Lung (tissue), 12 donors: ENCODE data around the gene FNTB. TPM values are rescaled to one million over a fixed set of nuclear protein-coding genes. Genes with fewer than 3 reads are reported as not detected.
A peak's percentile ranks its signal among the peaks of the same experiment; 100 is the strongest.

Experiments
- ATAC-seq: fragments of 200-7000 bp; cut with Tn5 transposase; one replicate; pipeline ENCODE4 v1.9.1; 2020; ENCODE audit warnings: moderate number of reproducible peaks; ENCODE audit not compliant: insufficient read depth, low FRiP score
- DNase-seq, 3 donors: peaks; one replicate each; pipeline ENCODE4 v3.0.0-alpha.2; 2013 to 2017
- H3K27ac ChIP-seq, 2 donors: one replicate each; pipeline ENCODE4 v1.5.1; 2013; ENCODE audit warnings: mild to moderate bottlenecking in 2 of 2, moderate library complexity in 2 of 2, control low read depth in 1 of 2, inconsistent platforms in 1 of 2, low read depth in 1 of 2, low read length in 1 of 2
- H3K27me3 ChIP-seq, 3 donors: one replicate each; pipeline ENCODE4 v1.5.1; 2013; ENCODE audit warnings: low read length in 2 of 3; ENCODE audit not compliant: control insufficient read depth in 3 of 3, insufficient read depth in 3 of 3
- H3K36me3 ChIP-seq, 4 donors: one replicate each; pipeline ENCODE4 v1.5.1; 2013; ENCODE audit warnings: low read length in 4 of 4, mild to moderate bottlenecking in 1 of 4, moderate library complexity in 1 of 4; ENCODE audit not compliant: control insufficient read depth in 4 of 4, insufficient read depth in 4 of 4
- H3K4me1 ChIP-seq, 5 donors: one replicate each; pipeline ENCODE4 v1.5.1; 2013; ENCODE audit warnings: low read length in 5 of 5, mild to moderate bottlenecking in 2 of 5, moderate library complexity in 1 of 5; ENCODE audit not compliant: control insufficient read depth in 5 of 5, insufficient read depth in 5 of 5
- H3K4me3 ChIP-seq: one replicate; pipeline ENCODE4 v1.5.1; 2013; ENCODE audit warnings: mild to moderate bottlenecking, control low read depth, moderate library complexity
- H3K9ac ChIP-seq, 2 donors: one replicate each; pipeline ENCODE4 v1.5.1; 2013; ENCODE audit warnings: low read length in 2 of 2, control low read depth in 1 of 2; ENCODE audit not compliant: insufficient read depth in 1 of 2
- H3K9me3 ChIP-seq, 4 donors: one replicate each; pipeline ENCODE4 v1.5.1; 2013; ENCODE audit warnings: low read length in 3 of 4, mild to moderate bottlenecking in 1 of 4, moderate library complexity in 1 of 4; ENCODE audit not compliant: control insufficient read depth in 4 of 4, insufficient read depth in 3 of 4
- WGBS, 2 donors: extraction: QIAGEN DNeasy Blood & Tissue Kit; methylation state at CpG; one replicate each; pipeline ENCODE4 v1.1.7; 2013; 5-methylcytosine and 5-hydroxymethylcytosine counted together
- polyA plus RNA-seq, 2 donors: library from polyadenylated mRNA; stranded (reverse); fragments of 200-250 nt; gene quantifications; one replicate each; pipeline ENCODE4 v1.2.1, GENCODE V29; 2013
- total RNA-seq, 2 donors: library from RNA; depleted of rRNA in 1 of 2; stranded (reverse); fragments of >200 nt in 1 of 2; gene quantifications; one replicate each; pipeline ENCODE4 v1.2.1, GENCODE V29; 2014 to 2021
- TF ChIP-seq, protein P1 (sequence below): IDR thresholded peaks from 2 replicates; pipeline ENCODE4 v1.5.1; 2012; ENCODE audit warnings: mild to moderate bottlenecking; ENCODE audit errors: control extremely low read depth, extremely low read depth
- donor health status: control.
- donor health status: control.
- donor health status: Bipolar disorder and iron deficiency.
- donor health status: healthy.
- donor health status: DM: yes; HTN: yes; CAD: no.

The FNTB gene
- total and polyA plus RNA-seq, 4 donors: 6.2 to 14.8 (median 10.8) TPM

DNA sequence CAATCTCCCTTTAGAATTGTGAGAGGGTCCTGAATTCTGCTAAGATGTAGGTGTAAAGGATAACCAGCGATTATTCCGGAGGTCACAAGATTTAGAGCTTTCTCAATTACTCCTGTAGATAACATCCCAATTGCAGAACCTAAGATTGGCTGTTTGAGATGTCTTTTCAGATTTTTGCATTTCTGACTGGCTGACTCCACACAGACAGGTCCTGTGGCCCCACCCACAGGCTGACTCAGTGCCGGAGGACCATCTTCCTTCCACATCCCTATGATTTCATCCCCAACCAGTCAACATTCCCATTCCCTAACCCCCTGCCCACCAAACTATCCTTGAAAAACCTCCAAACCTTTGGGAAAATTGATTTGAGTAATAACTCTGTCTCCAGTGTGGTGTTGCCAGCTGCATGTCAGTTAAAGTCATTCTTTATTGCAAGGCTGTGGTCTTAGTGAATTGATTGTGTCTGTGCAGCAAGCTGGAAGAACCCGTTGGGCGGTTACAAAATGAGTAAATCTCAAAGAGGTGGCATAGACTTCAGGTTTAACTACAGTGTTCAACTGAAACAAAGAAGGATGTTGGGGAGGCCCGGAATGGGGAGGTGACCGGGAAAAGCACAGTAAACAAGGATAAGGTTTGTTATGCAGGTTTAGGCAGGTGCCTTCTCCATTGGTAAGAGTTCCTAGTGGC lies 10.6 kb downstream of the FNTB start:
- Histone ChIP-seq H3K9ac (peak overlapping the region in 1 of 2 donors; percentile 27), H3K27ac (no peak overlapping the region), H3K4me1 (peaks cover 0 to 8% (median 0%) of the 10 kb centered on the region in 5 donors), H3K36me3 (peaks cover 0 to 2% (median 0%) of the 10 kb centered on the region in 4 donors), H3K27me3 (no peaks in the 10 kb centered on the region), H3K9me3 (no peaks in the 10 kb centered on the region), H3K4me3 (no peak overlapping the region)
- no peak for ATAC-seq
- WGBS, 2 donors: 88 to 95% methylated on average over 7 of the region's 7 CpGs
- no peak for DNase-seq
- TF ChIP-seq, protein P1, sequence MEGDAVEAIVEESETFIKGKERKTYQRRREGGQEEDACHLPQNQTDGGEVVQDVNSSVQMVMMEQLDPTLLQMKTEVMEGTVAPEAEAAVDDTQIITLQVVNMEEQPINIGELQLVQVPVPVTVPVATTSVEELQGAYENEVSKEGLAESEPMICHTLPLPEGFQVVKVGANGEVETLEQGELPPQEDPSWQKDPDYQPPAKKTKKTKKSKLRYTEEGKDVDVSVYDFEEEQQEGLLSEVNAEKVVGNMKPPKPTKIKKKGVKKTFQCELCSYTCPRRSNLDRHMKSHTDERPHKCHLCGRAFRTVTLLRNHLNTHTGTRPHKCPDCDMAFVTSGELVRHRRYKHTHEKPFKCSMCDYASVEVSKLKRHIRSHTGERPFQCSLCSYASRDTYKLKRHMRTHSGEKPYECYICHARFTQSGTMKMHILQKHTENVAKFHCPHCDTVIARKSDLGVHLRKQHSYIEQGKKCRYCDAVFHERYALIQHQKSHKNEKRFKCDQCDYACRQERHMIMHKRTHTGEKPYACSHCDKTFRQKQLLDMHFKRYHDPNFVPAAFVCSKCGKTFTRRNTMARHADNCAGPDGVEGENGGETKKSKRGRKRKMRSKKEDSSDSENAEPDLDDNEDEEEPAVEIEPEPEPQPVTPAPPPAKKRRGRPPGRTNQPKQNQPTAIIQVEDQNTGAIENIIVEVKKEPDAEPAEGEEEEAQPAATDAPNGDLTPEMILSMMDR: no peak

DNA sequence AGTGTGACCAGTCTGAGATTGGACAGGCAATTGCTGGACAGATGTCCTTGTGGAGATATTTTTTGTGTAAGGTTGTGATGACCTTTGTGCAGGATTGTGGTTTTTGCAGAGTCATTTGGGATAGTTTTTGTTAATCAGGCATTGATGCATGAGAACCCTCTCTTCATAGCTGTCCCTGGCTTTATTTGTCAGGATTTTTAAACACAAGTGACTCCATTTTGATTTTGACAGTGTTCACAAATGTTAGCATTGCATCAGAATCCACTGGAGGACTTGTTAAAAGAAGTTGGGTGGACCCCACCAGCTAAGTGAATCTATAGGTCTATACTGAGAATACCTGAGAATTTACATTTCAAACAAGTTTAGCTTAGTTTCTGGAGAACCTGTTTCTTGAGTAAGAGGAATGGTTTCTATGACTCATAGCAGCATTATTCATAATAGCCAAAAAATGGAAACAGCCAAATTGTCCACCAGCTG lies 11.8 kb downstream of the FNTB start:
- H3K4me1 ChIP-seq: peaks cover 0 to 12% (median 0%) of the 10 kb centered on the region in 5 donors
- TF ChIP-seq, protein P1: no peak
- H3K27ac ChIP-seq: no peak overlapping the region
- ATAC-seq: no peak
- no peak overlapping the region for H3K4me3 ChIP-seq
- H3K36me3 ChIP-seq: no peaks in the 10 kb centered on the region
- no peaks in the 10 kb centered on the region for H3K27me3 ChIP-seq
- no peaks in the 10 kb centered on the region for H3K9me3 ChIP-seq
- H3K9ac ChIP-seq: no peak overlapping the region
- peak in 1 of 3 donors; percentile 9 for DNase-seq

DNA sequence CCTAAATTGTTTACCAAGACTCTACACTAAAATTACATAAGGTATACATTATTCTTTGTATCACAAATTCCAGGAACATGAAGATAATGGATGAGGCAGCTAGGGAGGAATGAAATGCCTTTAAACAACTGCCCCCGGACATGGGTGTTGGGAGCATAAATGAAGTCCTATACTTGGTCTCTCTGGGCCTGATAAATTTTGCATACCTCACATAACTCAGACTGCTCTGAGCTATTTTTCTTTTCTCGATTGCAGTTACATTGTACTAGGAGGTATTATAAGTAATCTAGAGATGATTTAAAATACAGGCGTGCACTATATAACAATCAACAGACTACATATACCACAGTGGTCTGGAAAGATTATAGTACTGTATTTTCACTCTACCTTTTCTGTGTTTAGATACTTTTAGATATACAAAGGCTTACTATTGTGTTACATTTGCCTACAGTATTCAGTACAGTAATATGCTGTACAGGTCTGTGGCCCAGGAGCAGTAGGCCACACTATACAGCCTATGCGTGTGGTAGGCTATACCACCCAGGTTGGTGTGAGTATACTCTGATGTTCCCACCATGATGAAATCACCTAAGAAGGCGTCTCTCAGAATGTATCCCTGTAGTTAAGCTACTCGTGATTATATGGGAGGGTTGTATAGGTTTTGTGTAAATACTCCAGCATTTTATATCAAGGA lies 14.3 kb downstream of the FNTB start:
- H3K9me3 ChIP-seq: no peaks in the 10 kb centered on the region
- peaks cover 0 to 12% (median 0%) of the 10 kb centered on the region in 5 donors for H3K4me1 ChIP-seq
- H3K27ac ChIP-seq: no peak overlapping the region
- no peak overlapping the region for H3K4me3 ChIP-seq
- WGBS, 2 donors: 88 to 89% methylated on average over 6 of the region's 6 CpGs
- TF ChIP-seq, protein P1: no peak
- no peaks in the 10 kb centered on the region for H3K27me3 ChIP-seq
- no peak overlapping the region for H3K9ac ChIP-seq
- ATAC-seq (no peak), DNase-seq (no peak)
- peaks cover 0 to 5% (median 2%) of the 10 kb centered on the region in 4 donors for H3K36me3 ChIP-seq
